Omental fat pad (tissue), 4 donors: ENCODE data around the gene TRPC4. TPM values are rescaled to one million over a fixed set of nuclear protein-coding genes. Genes with fewer than 3 reads are reported as not detected.

Experiments used
- ATAC-seq: fragments of 150-250 bp; one replicate; pipeline ENCODE4 v1.9.1; 2016; ENCODE audit warnings: mild to moderate bottlenecking, moderate library complexity; ENCODE audit not compliant: low FRiP score
- DNase-seq: peaks from one replicate; pipeline ENCODE4 v3.0.0-alpha.2; 2019; ENCODE audit warnings: low spot score
- CTCF ChIP-seq, 3 donors: fragments of 450-650 bp; IDR thresholded peaks; one replicate each; pipeline ENCODE4 v1.5.1; 2016 to 2017; ENCODE audit warnings: antibody characterized with exemption in 3 of 3, mild to moderate bottlenecking in 3 of 3, moderate library complexity in 2 of 3
- total RNA-seq, 4 donors: library from RNA; depleted of rRNA; stranded (reverse); fragments of >200 nt; gene quantifications; one replicate each; pipeline ENCODE4 v1.1.0, GENCODE V29; 2016

Gene TRPC4
- 1 to 10 TPM in 1 of 4 donors, under 1 TPM in 3; 0.56 to 1.4 (median 0.95) TPM for total RNA-seq

GRCh38 chr13:37869756-37870488, at the start of gene TRPC4:
TRPC4 (minus strand) TSS chr13:37869772; CDS start chr13:37783333, 86,439 bp downstream.
- ATAC-seq, result peak; percentile 45
- no peak for DNase-seq
- TF ChIP-seq CTCF (IDR thresholded peaks at IDR 0.05), result no peak

DNA sequence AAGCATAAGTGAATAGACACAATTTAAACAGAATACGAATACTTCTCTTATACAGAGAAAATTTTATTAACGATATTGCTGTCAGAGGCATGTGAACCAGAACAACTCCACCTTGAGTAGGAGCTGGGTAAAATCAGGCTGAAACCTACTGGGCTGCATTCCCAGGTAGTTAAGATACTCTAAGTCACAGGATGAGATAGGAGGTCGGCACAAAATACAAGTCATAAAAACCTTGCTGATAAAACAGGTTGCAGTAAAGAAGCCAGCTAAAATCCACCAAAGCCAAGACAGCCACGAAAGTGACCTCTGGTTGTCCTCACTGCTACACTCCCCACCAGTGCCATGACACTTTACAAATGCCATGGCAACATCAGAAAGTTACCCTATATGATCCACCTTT, 49.2 kb upstream of the TRPC4 start:
- no peak for ATAC-seq
- TF ChIP-seq CTCF (IDR thresholded peaks at IDR 0.05), result no peak
- DNase-seq, result no peak

GRCh38 chr13:37918116-37918714, 48.6 kb upstream of the TRPC4 start:
- DNase-seq (no peak), ATAC-seq (no peak)
- no peak for TF ChIP-seq CTCF (IDR thresholded peaks at IDR 0.05)

- no peak for TF ChIP-seq CTCF (IDR thresholded peaks at IDR 0.05)
- ATAC-seq (no peak), DNase-seq (no peak)
Measured at GRCh38 chr13:37914781-37915391, 45.3 kb upstream of the TRPC4 start.

- ATAC-seq (no peak), DNase-seq (no peak)
- TF ChIP-seq CTCF (IDR thresholded peaks at IDR 0.05), result no peak
Measured at GRCh38 chr13:37910790-37911189, 41.2 kb upstream of the TRPC4 start.

GRCh38 chr13:37906880-37907279, 37.3 kb upstream of the TRPC4 start:
- DNase-seq, result no peak
- TF ChIP-seq CTCF (IDR thresholded peaks at IDR 0.05), result no peak
- ATAC-seq, result no peak
